Keratinocyte (primary cell): ENCODE results near the gene EHBP1.

Source experiments
- EZH2 ChIP-seq: IDR thresholded peaks from one replicate; pipeline ENCODE4 v1.6.1; 2012; ENCODE audit warnings: inconsistent platforms, mild to moderate bottlenecking, low read length, moderate library complexity
- TF ChIP-seq, protein P1 (sequence below), 3 experiments: IDR thresholded peaks in 1 of 3; conservative IDR thresholded peaks in 1 of 3; optimal IDR thresholded peaks in 1 of 3; 2 replicates in 2 of 3; 3 replicates in 1 of 3; pipeline versions ENCODE3 to v1.5.1; 2011; ENCODE audit warnings: low read length in 3 of 3, mild to moderate bottlenecking in 3 of 3, moderate library complexity in 2 of 3, control low read depth in 1 of 3, inconsistent platforms in 1 of 3; ENCODE audit not compliant: insufficient read depth in 2 of 3; ENCODE audit errors: extremely low read depth in 1 of 3

DNA sequence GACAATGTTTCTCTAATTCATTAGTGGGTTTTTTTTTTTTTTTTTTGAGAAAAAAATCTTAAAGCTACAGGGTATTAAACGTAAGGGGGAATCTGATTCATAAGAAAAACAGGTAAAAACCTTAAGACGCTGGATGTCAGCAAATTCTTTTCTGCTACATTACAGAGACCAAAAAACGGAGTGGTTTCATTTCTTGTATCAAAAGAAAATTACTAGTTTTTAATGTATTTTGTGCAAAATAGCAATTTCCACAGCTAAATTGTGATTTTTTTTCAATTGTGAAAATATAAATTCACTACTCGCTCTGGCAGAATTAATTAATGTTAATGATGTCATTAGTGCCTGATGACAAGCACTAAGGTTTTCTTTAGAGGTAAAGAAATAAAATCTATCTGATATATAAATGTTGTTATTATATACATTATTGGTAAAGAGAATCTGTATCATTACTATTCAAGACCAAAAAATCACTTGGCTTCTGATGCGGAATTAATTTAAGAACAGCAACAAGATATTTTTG, 355.0 kb downstream of the EHBP1 start:
- TF ChIP-seq, protein P1, sequence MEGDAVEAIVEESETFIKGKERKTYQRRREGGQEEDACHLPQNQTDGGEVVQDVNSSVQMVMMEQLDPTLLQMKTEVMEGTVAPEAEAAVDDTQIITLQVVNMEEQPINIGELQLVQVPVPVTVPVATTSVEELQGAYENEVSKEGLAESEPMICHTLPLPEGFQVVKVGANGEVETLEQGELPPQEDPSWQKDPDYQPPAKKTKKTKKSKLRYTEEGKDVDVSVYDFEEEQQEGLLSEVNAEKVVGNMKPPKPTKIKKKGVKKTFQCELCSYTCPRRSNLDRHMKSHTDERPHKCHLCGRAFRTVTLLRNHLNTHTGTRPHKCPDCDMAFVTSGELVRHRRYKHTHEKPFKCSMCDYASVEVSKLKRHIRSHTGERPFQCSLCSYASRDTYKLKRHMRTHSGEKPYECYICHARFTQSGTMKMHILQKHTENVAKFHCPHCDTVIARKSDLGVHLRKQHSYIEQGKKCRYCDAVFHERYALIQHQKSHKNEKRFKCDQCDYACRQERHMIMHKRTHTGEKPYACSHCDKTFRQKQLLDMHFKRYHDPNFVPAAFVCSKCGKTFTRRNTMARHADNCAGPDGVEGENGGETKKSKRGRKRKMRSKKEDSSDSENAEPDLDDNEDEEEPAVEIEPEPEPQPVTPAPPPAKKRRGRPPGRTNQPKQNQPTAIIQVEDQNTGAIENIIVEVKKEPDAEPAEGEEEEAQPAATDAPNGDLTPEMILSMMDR (optimal IDR thresholded peaks at IDR 0.05 in 1 of 3, IDR thresholded peaks at IDR 0.05 in 1 of 3, conservative IDR thresholded peaks at IDR 0.05 in 1 of 3; ENCODE audit: extremely low read depth in 1 of 3, insufficient read depth in 2 of 3, low read length in 3 of 3), result no peak
- no peak for TF ChIP-seq EZH2
